GM20000 (cell line): ENCODE data around the gene VPS37C.

Experiments used
- DNase-seq: peaks from one replicate; pipeline ENCODE4 v3.0.0; 2012; ENCODE audit warnings: low spot score
- TF ChIP-seq, protein P1 (sequence below): IDR thresholded peaks from 2 replicates; pipeline ENCODE4 v1.5.1; 2012; ENCODE audit warnings: mild to moderate bottlenecking, control low read depth; ENCODE audit errors: extremely low read depth, missing control alignments

Gene VPS37C

DNA sequence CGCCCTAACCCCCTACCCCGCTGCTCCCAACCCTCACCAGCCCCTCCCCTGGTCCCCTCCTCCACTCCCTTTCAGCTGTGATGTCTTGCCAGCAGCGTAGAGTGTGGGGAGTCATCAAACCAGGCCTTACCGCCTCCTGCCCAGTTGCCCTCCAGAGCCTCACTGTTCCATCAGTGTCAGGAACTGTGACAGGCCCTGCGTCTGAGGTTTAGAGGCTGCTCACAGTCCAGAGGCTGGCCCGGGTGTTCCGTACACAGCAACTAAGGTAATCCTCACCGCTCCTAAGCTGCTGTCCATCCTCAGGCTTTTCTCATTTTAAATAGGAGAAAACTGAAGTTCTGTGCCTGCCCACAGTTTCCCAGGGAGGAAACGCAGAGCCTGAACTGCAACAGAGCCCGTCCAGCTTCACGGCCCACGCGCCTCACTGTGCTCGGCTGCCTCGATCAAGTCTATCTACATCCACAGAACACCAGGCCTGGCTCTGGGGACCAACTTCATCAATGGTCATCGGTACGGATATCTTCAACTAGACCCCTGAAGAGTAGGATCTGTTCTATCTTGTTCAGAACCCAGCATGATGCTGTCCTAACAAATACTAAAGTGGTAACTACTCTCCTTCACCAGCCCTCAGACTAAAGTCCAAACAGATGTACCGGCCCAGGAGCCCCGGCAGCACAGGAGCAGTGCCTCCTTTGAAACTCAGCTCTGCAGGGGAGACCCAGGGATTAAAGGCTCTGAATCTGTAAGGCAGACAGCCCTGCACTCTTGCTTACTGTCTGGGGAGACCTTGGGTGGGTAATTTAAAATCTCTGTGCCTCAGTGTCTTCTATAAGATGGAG lies 10.3 kb downstream of the VPS37C start:
- TF ChIP-seq, protein P1, sequence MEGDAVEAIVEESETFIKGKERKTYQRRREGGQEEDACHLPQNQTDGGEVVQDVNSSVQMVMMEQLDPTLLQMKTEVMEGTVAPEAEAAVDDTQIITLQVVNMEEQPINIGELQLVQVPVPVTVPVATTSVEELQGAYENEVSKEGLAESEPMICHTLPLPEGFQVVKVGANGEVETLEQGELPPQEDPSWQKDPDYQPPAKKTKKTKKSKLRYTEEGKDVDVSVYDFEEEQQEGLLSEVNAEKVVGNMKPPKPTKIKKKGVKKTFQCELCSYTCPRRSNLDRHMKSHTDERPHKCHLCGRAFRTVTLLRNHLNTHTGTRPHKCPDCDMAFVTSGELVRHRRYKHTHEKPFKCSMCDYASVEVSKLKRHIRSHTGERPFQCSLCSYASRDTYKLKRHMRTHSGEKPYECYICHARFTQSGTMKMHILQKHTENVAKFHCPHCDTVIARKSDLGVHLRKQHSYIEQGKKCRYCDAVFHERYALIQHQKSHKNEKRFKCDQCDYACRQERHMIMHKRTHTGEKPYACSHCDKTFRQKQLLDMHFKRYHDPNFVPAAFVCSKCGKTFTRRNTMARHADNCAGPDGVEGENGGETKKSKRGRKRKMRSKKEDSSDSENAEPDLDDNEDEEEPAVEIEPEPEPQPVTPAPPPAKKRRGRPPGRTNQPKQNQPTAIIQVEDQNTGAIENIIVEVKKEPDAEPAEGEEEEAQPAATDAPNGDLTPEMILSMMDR = no peak
- DNase-seq = no peak

GRCh38 chr11:61149624-61150615 lies 11.3 kb downstream of the VPS37C start:
- no peak for DNase-seq
- TF ChIP-seq, protein P1 = no peak

- no peak for DNase-seq
Observed at GRCh38 chr11:61147791-61148620, 13.2 kb downstream of the VPS37C start.

DNA sequence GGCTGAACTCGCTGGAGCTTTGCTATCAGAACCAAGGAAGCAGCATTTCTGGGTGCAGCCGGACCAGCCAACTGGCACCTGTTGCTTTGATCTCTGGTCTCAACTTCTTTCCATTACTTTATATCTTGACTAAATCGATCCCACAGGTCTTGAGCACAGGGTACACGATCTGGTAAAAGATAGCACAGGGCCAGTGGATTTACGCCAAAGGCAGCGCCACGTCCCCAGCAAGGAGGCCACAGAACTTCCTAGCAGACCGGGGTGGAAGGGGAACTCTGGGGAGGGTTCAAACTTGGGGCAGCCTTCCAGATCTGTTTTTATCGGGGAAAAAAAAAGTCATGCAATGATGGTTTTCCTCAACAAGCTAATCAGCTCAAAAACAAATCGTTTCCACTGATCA lies 14.0 kb downstream of the VPS37C start:
- TF ChIP-seq, protein P1 = no peak
- no peak for DNase-seq

More at GRCh38 chr11:61147791-61148620, 13.2 kb downstream of the VPS37C start:
- TF ChIP-seq, protein P1 = no peak

DNA sequence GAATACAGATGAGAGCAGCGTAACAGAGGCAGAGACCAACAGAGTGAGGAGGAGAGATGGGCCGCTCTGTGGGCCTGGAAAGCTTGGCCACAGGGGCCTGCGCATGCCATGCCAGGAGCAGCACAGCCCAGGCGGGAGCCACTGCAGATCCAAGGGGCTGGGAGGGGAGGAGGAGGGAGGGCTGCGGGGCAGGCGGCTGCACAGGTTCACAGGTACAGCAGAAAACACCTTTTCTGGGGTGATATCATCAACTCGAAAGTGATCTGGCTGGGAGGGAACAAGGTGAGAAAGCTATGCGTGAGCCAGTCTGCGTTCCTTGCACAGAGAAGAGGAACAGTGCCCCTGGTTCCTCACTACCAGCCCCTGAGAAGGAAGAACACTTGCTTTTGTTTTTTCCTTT lies 14.8 kb downstream of the VPS37C start:
- TF ChIP-seq, protein P1 = no peak
- DNase-seq = no peak

GRCh38 chr11:61145228-61146005 lies 15.8 kb downstream of the VPS37C start:
- DNase-seq = no peak

More at GRCh38 chr11:61145228-61146005, 15.8 kb downstream of the VPS37C start:
- TF ChIP-seq, protein P1 = no peak
